Lower leg skin (tissue), 4 donors: ENCODE measurements around the gene JMJD6. TPM values are rescaled to one million over a fixed set of nuclear protein-coding genes. Genes with fewer than 3 reads are reported as not detected.
"Not testable (repeated sequence)": the region's sequence is repeated elsewhere in the genome, so short reads cannot be mapped to it uniquely, and the experiment has no call there.

ENCODE experiments used
- DNase-seq, 2 donors: peaks; one replicate each; pipeline ENCODE4 v3.0.0-alpha.2; 2019; ENCODE audit warnings: low spot score in 2 of 2
- H3K4me3 ChIP-seq: fragments of 200-600 bp; sonication (generic); 2 replicates; pipeline ENCODE4 v1.5.1; 2017; ENCODE audit warnings: mild to moderate bottlenecking, low read depth; ENCODE audit not compliant: poor library complexity, severe bottlenecking
- CTCF ChIP-seq, 3 donors: fragments of 450-650 bp; IDR thresholded peaks; one replicate each; pipeline ENCODE4 v1.5.1; 2016; ENCODE audit warnings: antibody characterized with exemption in 3 of 3, mild to moderate bottlenecking in 3 of 3, moderate library complexity in 2 of 3
- POLR2A ChIP-seq, 2 donors: fragments of 450-650 bp; IDR thresholded peaks; one replicate each; pipeline ENCODE4 v1.6.1; 2016 to 2017; ENCODE audit warnings: antibody characterized with exemption in 2 of 2, mild to moderate bottlenecking in 1 of 2, moderate library complexity in 1 of 2
- WGBS, 2 donors: methylation state at CpG; one replicate each; pipeline ENCODE4 v1.1.5; 2018; 5-methylcytosine and 5-hydroxymethylcytosine counted together
- intact Hi-C: fragments of 100-400 bp; cut with DNase I; formaldehyde crosslinking; loops from one replicate; pipeline ENCODE4 v1.15.0; 2023; ENCODE audit warnings: low total_unique reads
- total RNA-seq, 4 donors: library from RNA; depleted of rRNA; stranded (reverse); fragments of >200 nt; gene quantifications; one replicate each; pipeline ENCODE4 v1.1.0, GENCODE V29; 2016

JMJD6 gene
- total RNA-seq, 4 donors from 2014 or later: 16.1 to 28.8 (median 21.0) TPM

- intact Hi-C loops: no loop called here
- WGBS, 2 donors: 85 to 89% methylated on average over 2 of the region's 2 CpGs
- no peak for TF ChIP-seq POLR2A (IDR thresholded peaks at IDR 0.05)
- no peak for TF ChIP-seq CTCF (IDR thresholded peaks at IDR 0.05)
- no peak overlapping the region for H3K4me3 ChIP-seq
- DNase-seq: no peak
Measured at GRCh38 chr17:76715496-76715830, 10.9 kb downstream of the JMJD6 start.

- TF ChIP-seq POLR2A (IDR thresholded peaks at IDR 0.05) (no peak), CTCF (IDR thresholded peaks at IDR 0.05) (peak in 1 of 3 donors; percentile 7)
- 22 to 23% methylated on average over 4 of the region's 4 CpGs for WGBS, 2 donors
- H3K4me3 ChIP-seq: no peak overlapping the region
- intact Hi-C loops: no loop called here
- peak in 1 of 2 donors; percentile 94 for DNase-seq
Measured at GRCh38 chr17:76714822-76715495, 11.4 kb downstream of the JMJD6 start.

- DNase-seq: no peak
- WGBS, 2 donors: 83 to 84% methylated on average over 5 of the region's 5 CpGs
- TF ChIP-seq CTCF (IDR thresholded peaks at IDR 0.05) (no peak), POLR2A (IDR thresholded peaks at IDR 0.05) (no peak)
- no peak overlapping the region for H3K4me3 ChIP-seq
- intact Hi-C loops: no loop called here
Measured at GRCh38 chr17:76714336-76714735, 12.1 kb downstream of the JMJD6 start.

GRCh38 chr17:76713765-76714164 lies 12.6 kb downstream of the JMJD6 start:
- DNase-seq: no peak
- WGBS, 2 donors: 92 to 93% methylated on average over 7 of the region's 7 CpGs
- intact Hi-C loops: no loop called here
- no peak overlapping the region for H3K4me3 ChIP-seq
- TF ChIP-seq CTCF (IDR thresholded peaks at IDR 0.05): no peak

GRCh38 chr17:76712321-76712720 lies 14.1 kb downstream of the JMJD6 start:
- 65 to 77% methylated on average over 7 of the region's 7 CpGs for WGBS, 2 donors
- H3K4me3 ChIP-seq, intact Hi-C loops: not testable (repeated sequence)

GRCh38 chr17:76710863-76711611 lies 15.4 kb downstream of the JMJD6 start, which contains the start of gene MXRA7:
MXRA7 (minus strand) TSS chr17:76710965; CDS start chr17:76710946, 19 bp downstream.
- intact Hi-C loops: no loop called here
- H3K4me3 ChIP-seq: peak within 1 kb of the TSS; percentile 61
- WGBS, 2 donors: 7 to 12% methylated on average over 13 to 14 of the region's 56 CpGs
- peak in 1 of 2 donors; percentile 93 for DNase-seq
- no peak for TF ChIP-seq CTCF (IDR thresholded peaks at IDR 0.05)
- TF ChIP-seq POLR2A (IDR thresholded peaks at IDR 0.05): no peak

More at GRCh38 chr17:76712321-76712720, 14.1 kb downstream of the JMJD6 start:
- DNase-seq: not testable (repeated sequence)

- H3K4me3 ChIP-seq: peak overlapping the region; percentile 61
- 4 to 8% methylated on average over 17 to 33 of the region's 79 CpGs for WGBS, 2 donors
- DNase-seq, intact Hi-C loops: not testable (repeated sequence)
Measured at GRCh38 chr17:76709951-76710862, 16.2 kb downstream of the JMJD6 start.
